ENCODE data around the gene ZBED6.

- TF ChIP-seq POLR2A (IDR thresholded peaks at IDR 0.05; ENCODE audit: low read depth, low read length) (no peak), POLR2AphosphoS5 (IDR thresholded peaks at IDR 0.05; ENCODE audit: low read depth, low read length) (no peak)
Observed at GRCh38 chr1:203826175-203826574, 30.8 kb downstream of the ZBED6 start.
